ENCODE measurements around the gene CCDC154.

The CCDC154 gene

GRCh38 chr16:1436731-1437355 is 7.5 kb downstream of the CCDC154 start:
- ChIA-PET CTCF (no interaction called here), POLR2A (no interaction called here)
- Histone ChIP-seq H3K36me3 (ENCODE audit: control insufficient read depth in 4 of 4, insufficient read depth in 4 of 4, low read length in 3 of 4) (peaks cover 0 to 2% (median 0%) of the 10 kb centered on the region in 4 experiments), H3K4me1 (ENCODE audit: control extremely low read depth in 1 of 4, control insufficient read depth in 4 of 4, insufficient read depth in 4 of 4, low read length in 3 of 4) (peaks cover 0 to 16% (median 7%) of the 10 kb centered on the region in 4 experiments), H3K9me3 (ENCODE audit: control extremely low read depth in 1 of 5, control insufficient read depth in 4 of 5, insufficient read depth in 2 of 5, low read depth in 1 of 5, low read length in 4 of 5) (no peaks in the 10 kb centered on the region), H3K4me3 (ENCODE audit: control insufficient read depth in 1 of 7, extremely low read depth in 1 of 7, insufficient read depth in 4 of 7, low read depth in 2 of 7, low read length in 6 of 7) (no peak overlapping the region), H3K27me3 (replicated peaks in 2 of 5; ENCODE audit: control insufficient read depth in 4 of 5, insufficient read depth in 5 of 5, low read length in 4 of 5) (no peaks in the 10 kb centered on the region), H3K27ac (ENCODE audit: insufficient read depth in 1 of 2, low read depth in 1 of 2, low read length in 2 of 2, poor library complexity in 1 of 2, severe bottlenecking in 2 of 2) (no peak overlapping the region)
- 91% methylated on average over 46 of the region's 47 CpGs for WGBS (ENCODE audit: insufficient coverage)
- DNase-seq: no peak

- ChIA-PET POLR2A (no interaction called here), CTCF (interaction anchor here (1.1 kb wide), 1 partner anchor 14 kb away, joined by 3 read pairs; no protein-coding TSS in a partner anchor)
- Histone ChIP-seq H3K4me3 (ENCODE audit: control insufficient read depth in 1 of 7, extremely low read depth in 1 of 7, insufficient read depth in 4 of 7, low read depth in 2 of 7, low read length in 6 of 7) (no peak overlapping the region), H3K36me3 (ENCODE audit: control insufficient read depth in 4 of 4, insufficient read depth in 4 of 4, low read length in 3 of 4) (peaks cover 0 to under 1% (median 0%) of the 10 kb centered on the region in 4 experiments), H3K4me1 (ENCODE audit: control extremely low read depth in 1 of 4, control insufficient read depth in 4 of 4, insufficient read depth in 4 of 4, low read length in 3 of 4) (peaks cover 0 to 23% (median 9%) of the 10 kb centered on the region in 4 experiments), H3K9me3 (ENCODE audit: control extremely low read depth in 1 of 5, control insufficient read depth in 4 of 5, insufficient read depth in 2 of 5, low read depth in 1 of 5, low read length in 4 of 5) (no peaks in the 10 kb centered on the region), H3K27ac (ENCODE audit: insufficient read depth in 1 of 2, low read depth in 1 of 2, low read length in 2 of 2, poor library complexity in 1 of 2, severe bottlenecking in 2 of 2) (no peak overlapping the region), H3K27me3 (replicated peaks in 2 of 5; ENCODE audit: control insufficient read depth in 4 of 5, insufficient read depth in 5 of 5, low read length in 4 of 5) (no peaks in the 10 kb centered on the region)
- DNase-seq: no peak
- WGBS (ENCODE audit: insufficient coverage): 98% methylated on average over 20 of the region's 32 CpGs
These were observed 8.2 kb downstream of the CCDC154 start for GRCh38 chr16:1435921-1436697.

- no peaks in the 10 kb centered on the region for H3K27me3 ChIP-seq (replicated peaks in 2 of 5; ENCODE audit: control insufficient read depth in 4 of 5, insufficient read depth in 5 of 5, low read length in 4 of 5)
- no peak overlapping the region for H3K4me3 ChIP-seq (ENCODE audit: control insufficient read depth in 1 of 7, extremely low read depth in 1 of 7, insufficient read depth in 4 of 7, low read depth in 2 of 7, low read length in 6 of 7)
- no peaks in the 10 kb centered on the region for H3K36me3 ChIP-seq (ENCODE audit: control insufficient read depth in 4 of 4, insufficient read depth in 4 of 4, low read length in 3 of 4)
- no peak for DNase-seq
- no peaks in the 10 kb centered on the region for H3K9me3 ChIP-seq (ENCODE audit: control extremely low read depth in 1 of 5, control insufficient read depth in 4 of 5, insufficient read depth in 2 of 5, low read depth in 1 of 5, low read length in 4 of 5)
- CTCF ChIA-PET: interaction anchor here (1.0 to 1.1 kb wide), 2 partner anchors 13 to 22 kb away, joined by 3 read pairs; no protein-coding TSS in a partner anchor
- H3K27ac ChIP-seq (ENCODE audit: insufficient read depth in 1 of 2, low read depth in 1 of 2, low read length in 2 of 2, poor library complexity in 1 of 2, severe bottlenecking in 2 of 2): no peak overlapping the region
- 96% methylated on average over 36 of the region's 40 CpGs for WGBS (ENCODE audit: insufficient coverage)
- POLR2A ChIA-PET: no interaction called here
- H3K4me1 ChIP-seq (ENCODE audit: control extremely low read depth in 1 of 4, control insufficient read depth in 4 of 4, insufficient read depth in 4 of 4, low read length in 3 of 4): peaks cover 0 to 35% (median 15%) of the 10 kb centered on the region in 4 experiments
These were observed 9.4 kb downstream of the CCDC154 start for GRCh38 chr16:1434644-1435592.

- no peak overlapping the region for H3K27ac ChIP-seq (ENCODE audit: insufficient read depth in 1 of 2, low read depth in 1 of 2, low read length in 2 of 2, poor library complexity in 1 of 2, severe bottlenecking in 2 of 2)
- 49% methylated on average over 17 of the region's 22 CpGs for WGBS (ENCODE audit: insufficient coverage)
- ChIA-PET CTCF (interaction anchor here (1.0 to 1.3 kb wide), 3 partner anchors 13 to 104 kb away, joined by 3 read pairs; partner anchors contain the start of gene UQCC4), POLR2A (no interaction called here)
- no peaks in the 10 kb centered on the region for H3K9me3 ChIP-seq (ENCODE audit: control extremely low read depth in 1 of 5, control insufficient read depth in 4 of 5, insufficient read depth in 2 of 5, low read depth in 1 of 5, low read length in 4 of 5)
- H3K4me3 ChIP-seq (ENCODE audit: control insufficient read depth in 1 of 7, extremely low read depth in 1 of 7, insufficient read depth in 4 of 7, low read depth in 2 of 7, low read length in 6 of 7): peak overlapping the region in 2 of 7 experiments; percentile 58 to 70
- peak in 1 of 3 donors; percentile 12 for DNase-seq
- H3K36me3 ChIP-seq (ENCODE audit: control insufficient read depth in 4 of 4, insufficient read depth in 4 of 4, low read length in 3 of 4): no peaks in the 10 kb centered on the region
- H3K27me3 ChIP-seq (replicated peaks in 2 of 5; ENCODE audit: control insufficient read depth in 4 of 5, insufficient read depth in 5 of 5, low read length in 4 of 5): no peaks in the 10 kb centered on the region
- H3K4me1 ChIP-seq (ENCODE audit: control extremely low read depth in 1 of 4, control insufficient read depth in 4 of 4, insufficient read depth in 4 of 4, low read length in 3 of 4): peaks cover 0 to 39% (median 16%) of the 10 kb centered on the region in 4 experiments
These were observed 10.6 kb downstream of the CCDC154 start for GRCh38 chr16:1433756-1434155.

GRCh38 chr16:1433263-1433560 is 11.1 kb downstream of the CCDC154 start:
- ChIA-PET POLR2A (interaction anchor here (0.5 kb wide), 1 partner anchor 109 kb away, joined by 3 read pairs; no protein-coding TSS in a partner anchor), CTCF (interaction anchor here (0.7 to 1.3 kb wide), 3 partner anchors 13 to 105 kb away, joined by 3 read pairs; partner anchors contain the start of gene UQCC4)
- 61% methylated on average over 12 of the region's 14 CpGs for WGBS (ENCODE audit: insufficient coverage)
- peaks cover 0 to 44% (median 22%) of the 10 kb centered on the region in 4 experiments for H3K4me1 ChIP-seq (ENCODE audit: control extremely low read depth in 1 of 4, control insufficient read depth in 4 of 4, insufficient read depth in 4 of 4, low read length in 3 of 4)
- H3K9me3 ChIP-seq (ENCODE audit: control extremely low read depth in 1 of 5, control insufficient read depth in 4 of 5, insufficient read depth in 2 of 5, low read depth in 1 of 5, low read length in 4 of 5): no peaks in the 10 kb centered on the region
- H3K4me3 ChIP-seq (ENCODE audit: control insufficient read depth in 1 of 7, extremely low read depth in 1 of 7, insufficient read depth in 4 of 7, low read depth in 2 of 7, low read length in 6 of 7): peak overlapping the region in 4 of 7 experiments; percentile 15 to 70 (median 47)
- no peak for DNase-seq
- H3K36me3 ChIP-seq (ENCODE audit: control insufficient read depth in 4 of 4, insufficient read depth in 4 of 4, low read length in 3 of 4): no peaks in the 10 kb centered on the region
- H3K27me3 ChIP-seq (replicated peaks in 2 of 5; ENCODE audit: control insufficient read depth in 4 of 5, insufficient read depth in 5 of 5, low read length in 4 of 5): no peaks in the 10 kb centered on the region
- H3K27ac ChIP-seq (ENCODE audit: insufficient read depth in 1 of 2, low read depth in 1 of 2, low read length in 2 of 2, poor library complexity in 1 of 2, severe bottlenecking in 2 of 2): no peak overlapping the region

GRCh38 chr16:1432388-1433262 is 11.7 kb downstream of the CCDC154 start:
- peak overlapping the region in 4 of 7 experiments; percentile 26 to 70 (median 47) for H3K4me3 ChIP-seq (ENCODE audit: control insufficient read depth in 1 of 7, extremely low read depth in 1 of 7, insufficient read depth in 4 of 7, low read depth in 2 of 7, low read length in 6 of 7)
- H3K27ac ChIP-seq (ENCODE audit: insufficient read depth in 1 of 2, low read depth in 1 of 2, low read length in 2 of 2, poor library complexity in 1 of 2, severe bottlenecking in 2 of 2): peak overlapping the region in 1 of 2 experiments; percentile 25
- DNase-seq: peak in 1 of 3 donors; percentile 26
- ChIA-PET CTCF (interaction anchor here (0.7 to 1.3 kb wide), 3 partner anchors 12 to 105 kb away, joined by 3 read pairs; partner anchors contain the start of gene UQCC4), POLR2A (interaction anchor here (0.5 to 0.9 kb wide), 2 partner anchors 34 to 110 kb away, joined by 3 read pairs; no protein-coding TSS in a partner anchor)
- H3K4me1 ChIP-seq (ENCODE audit: control extremely low read depth in 1 of 4, control insufficient read depth in 4 of 4, insufficient read depth in 4 of 4, low read length in 3 of 4): peaks cover 0 to 50% (median 24%) of the 10 kb centered on the region in 4 experiments
- no peaks in the 10 kb centered on the region for H3K36me3 ChIP-seq (ENCODE audit: control insufficient read depth in 4 of 4, insufficient read depth in 4 of 4, low read length in 3 of 4)
- WGBS (ENCODE audit: insufficient coverage): 57% methylated on average over 47 of the region's 63 CpGs
- H3K9me3 ChIP-seq (ENCODE audit: control extremely low read depth in 1 of 5, control insufficient read depth in 4 of 5, insufficient read depth in 2 of 5, low read depth in 1 of 5, low read length in 4 of 5): no peaks in the 10 kb centered on the region
- H3K27me3 ChIP-seq (replicated peaks in 2 of 5; ENCODE audit: control insufficient read depth in 4 of 5, insufficient read depth in 5 of 5, low read length in 4 of 5): no peaks in the 10 kb centered on the region
